ENCODE data around the gene TICRR. TPM values are rescaled to one million over a fixed set of nuclear protein-coding genes. Genes with fewer than 3 reads are reported as not detected.

TICRR gene
- total and polyA plus RNA-seq, 7 donors, result 0.14 to 3.5 (median 0.42) TPM; not detected in 3

GRCh38 chr15:89616228-89616627 is 41.0 kb downstream of the TICRR start:
- H3K4me1 ChIP-seq, result no peaks in the 10 kb centered on the region
- WGBS, 2 donors, result 87 to 94% methylated on average over 4 of the region's 4 CpGs
- no peak overlapping the region for H3K27ac ChIP-seq
- DNase-seq, result no peak
- peaks cover 0 to 9% (median 0%) of the 10 kb centered on the region in 3 donors for H3K27me3 ChIP-seq
- TF ChIP-seq POLR2AphosphoS5 (IDR thresholded peaks at IDR 0.05), result no peak
- TF ChIP-seq, protein P1, sequence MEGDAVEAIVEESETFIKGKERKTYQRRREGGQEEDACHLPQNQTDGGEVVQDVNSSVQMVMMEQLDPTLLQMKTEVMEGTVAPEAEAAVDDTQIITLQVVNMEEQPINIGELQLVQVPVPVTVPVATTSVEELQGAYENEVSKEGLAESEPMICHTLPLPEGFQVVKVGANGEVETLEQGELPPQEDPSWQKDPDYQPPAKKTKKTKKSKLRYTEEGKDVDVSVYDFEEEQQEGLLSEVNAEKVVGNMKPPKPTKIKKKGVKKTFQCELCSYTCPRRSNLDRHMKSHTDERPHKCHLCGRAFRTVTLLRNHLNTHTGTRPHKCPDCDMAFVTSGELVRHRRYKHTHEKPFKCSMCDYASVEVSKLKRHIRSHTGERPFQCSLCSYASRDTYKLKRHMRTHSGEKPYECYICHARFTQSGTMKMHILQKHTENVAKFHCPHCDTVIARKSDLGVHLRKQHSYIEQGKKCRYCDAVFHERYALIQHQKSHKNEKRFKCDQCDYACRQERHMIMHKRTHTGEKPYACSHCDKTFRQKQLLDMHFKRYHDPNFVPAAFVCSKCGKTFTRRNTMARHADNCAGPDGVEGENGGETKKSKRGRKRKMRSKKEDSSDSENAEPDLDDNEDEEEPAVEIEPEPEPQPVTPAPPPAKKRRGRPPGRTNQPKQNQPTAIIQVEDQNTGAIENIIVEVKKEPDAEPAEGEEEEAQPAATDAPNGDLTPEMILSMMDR (IDR thresholded peaks at IDR 0.05), result no peak
- no peak for TF ChIP-seq POLR2A (IDR thresholded peaks at IDR 0.05)
- no peak for TF ChIP-seq EP300 (IDR thresholded peaks at IDR 0.05)
- intact Hi-C loops (cut with DNase I), result no loop called here
- no peak overlapping the region for H3K4me3 ChIP-seq
- peaks cover 0 to 6% (median 2%) of the 10 kb centered on the region in 4 donors for H3K9me3 ChIP-seq
- H3K36me3 ChIP-seq, result no peaks in the 10 kb centered on the region

GRCh38 chr15:89621547-89621946 is 46.3 kb downstream of the TICRR start:
- no peak for DNase-seq
- TF ChIP-seq, protein P1 (IDR thresholded peaks at IDR 0.05), result no peak
- TF ChIP-seq POLR2AphosphoS5 (IDR thresholded peaks at IDR 0.05), result no peak
- TF ChIP-seq EP300 (IDR thresholded peaks at IDR 0.05), result no peak
- no peak for TF ChIP-seq POLR2A (IDR thresholded peaks at IDR 0.05)
- Histone ChIP-seq H3K27ac (no peak overlapping the region), H3K4me3 (no peak overlapping the region), H3K36me3 (peaks cover 0 to 13% (median 0%) of the 10 kb centered on the region in 4 donors), H3K9me3 (no peaks in the 10 kb centered on the region), H3K4me1 (no peaks in the 10 kb centered on the region), H3K27me3 (no peaks in the 10 kb centered on the region)
- 74 to 82% methylated on average over 4 of the region's 4 CpGs for WGBS, 2 donors
- intact Hi-C loops (cut with DNase I), result no loop called here

GRCh38 chr15:89623165-89623564 is 47.9 kb downstream of the TICRR start:
- no peaks in the 10 kb centered on the region for H3K27me3 ChIP-seq
- intact Hi-C loops (cut with DNase I), result no loop called here
- no peak for DNase-seq
- WGBS, 2 donors, result 81 to 89% methylated on average over 1 of the region's 1 CpG
- no peaks in the 10 kb centered on the region for H3K9me3 ChIP-seq
- TF ChIP-seq POLR2A (IDR thresholded peaks at IDR 0.05), result no peak
- TF ChIP-seq, protein P1 (IDR thresholded peaks at IDR 0.05), result no peak
- no peak for TF ChIP-seq POLR2AphosphoS5 (IDR thresholded peaks at IDR 0.05)
- no peak for TF ChIP-seq EP300 (IDR thresholded peaks at IDR 0.05)
- H3K4me3 ChIP-seq, result no peak overlapping the region
- no peaks in the 10 kb centered on the region for H3K4me1 ChIP-seq
- peaks cover 0 to 30% (median 4%) of the 10 kb centered on the region in 4 donors for H3K36me3 ChIP-seq
- no peak overlapping the region for H3K27ac ChIP-seq

DNA sequence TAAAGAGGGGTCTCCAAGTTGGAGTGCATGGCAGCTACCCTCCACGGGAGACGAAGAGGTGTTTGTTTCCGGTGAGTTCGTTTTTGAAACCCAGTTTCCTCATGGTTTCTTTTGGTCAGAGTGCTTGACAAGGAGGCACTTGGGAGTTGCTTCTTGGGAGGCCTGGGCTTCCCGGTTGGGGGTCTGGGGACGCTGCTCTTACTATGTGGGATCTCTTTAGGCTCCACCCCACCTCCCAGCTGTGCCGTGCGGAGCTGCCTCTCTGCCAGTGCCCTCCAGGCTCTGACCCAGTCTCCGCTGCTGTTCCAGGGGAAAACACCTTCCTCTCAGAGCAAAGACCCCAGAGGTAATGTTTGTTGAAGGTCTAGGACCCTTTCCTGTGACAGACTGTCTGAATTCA is 50.4 kb downstream of the TICRR start:
- DNase-seq, result no peak
- TF ChIP-seq POLR2AphosphoS5 (IDR thresholded peaks at IDR 0.05) (no peak), EP300 (IDR thresholded peaks at IDR 0.05) (no peak), POLR2A (IDR thresholded peaks at IDR 0.05) (no peak)
- TF ChIP-seq, protein P1 (IDR thresholded peaks at IDR 0.05), result no peak
- no peak overlapping the region for H3K4me3 ChIP-seq
- intact Hi-C loops (cut with DNase I), result no loop called here
- H3K27me3 ChIP-seq, result no peaks in the 10 kb centered on the region
- no peaks in the 10 kb centered on the region for H3K9me3 ChIP-seq
- WGBS, 2 donors, result 94 to 95% methylated on average over 9 of the region's 9 CpGs
- H3K27ac ChIP-seq, result no peak overlapping the region
- no peaks in the 10 kb centered on the region for H3K4me1 ChIP-seq
- peaks cover 11 to 53% (median 20%) of the 10 kb centered on the region in 4 donors for H3K36me3 ChIP-seq
